HG03457 (cell line): ENCODE results near the gene PDE1C.
"Not testable (repeated sequence)": the region's sequence is repeated elsewhere in the genome, so short reads cannot be mapped to it uniquely, and the experiment has no call there.

ENCODE experiments used
- ATAC-seq: cut with Tn5 transposase; IDR thresholded peaks from one replicate; pipeline ENCODE4 v1.9.1; 2021; ENCODE audit warnings: moderate number of reproducible peaks; ENCODE audit not compliant: unreplicated experiment

Gene PDE1C

DNA sequence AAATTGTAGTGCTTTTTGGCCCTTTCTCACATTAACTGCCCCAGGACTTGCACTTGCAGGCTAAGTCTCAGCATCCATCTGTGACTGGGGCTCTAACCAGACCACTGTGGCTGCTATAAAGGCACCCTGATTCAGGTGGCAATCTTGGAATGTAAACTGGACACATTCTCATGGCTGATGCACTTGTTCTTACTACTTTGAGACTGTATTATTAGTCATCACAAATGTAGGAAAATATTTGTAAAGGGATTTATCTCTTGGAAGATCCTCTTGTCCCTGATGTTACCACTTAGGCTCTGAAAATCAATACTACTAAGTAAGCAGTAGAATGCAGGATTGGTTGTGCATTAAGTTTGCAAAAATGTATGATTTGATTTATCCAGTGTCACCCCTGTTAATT is 25.0 kb downstream of the PDE1C start:
- no peak for ATAC-seq

- no peak for ATAC-seq
These were observed 25.5 kb downstream of the PDE1C start for GRCh38 chr7:32044739-32045138.

- no peak for ATAC-seq
These were observed 26.5 kb downstream of the PDE1C start for GRCh38 chr7:32043688-32044087.

DNA sequence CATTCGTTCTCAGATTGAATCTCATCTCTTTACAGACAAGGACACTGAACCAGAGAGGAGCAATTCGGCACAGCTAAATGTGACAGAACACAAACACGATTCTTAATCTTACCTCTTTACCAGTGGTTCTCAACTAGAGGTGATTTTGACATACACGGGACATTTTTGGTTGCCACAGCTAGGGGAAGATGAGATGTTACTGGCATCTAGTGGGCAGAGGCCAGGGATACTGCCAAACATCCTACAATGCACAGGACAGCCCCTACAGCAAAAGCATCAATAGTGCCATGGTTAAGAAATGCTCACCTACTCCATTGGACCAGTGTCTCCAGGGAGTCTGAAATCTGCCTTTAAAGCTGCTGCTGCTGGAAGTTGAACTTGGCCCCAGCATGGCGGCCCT is 27.3 kb downstream of the PDE1C start:
- no peak for ATAC-seq

DNA sequence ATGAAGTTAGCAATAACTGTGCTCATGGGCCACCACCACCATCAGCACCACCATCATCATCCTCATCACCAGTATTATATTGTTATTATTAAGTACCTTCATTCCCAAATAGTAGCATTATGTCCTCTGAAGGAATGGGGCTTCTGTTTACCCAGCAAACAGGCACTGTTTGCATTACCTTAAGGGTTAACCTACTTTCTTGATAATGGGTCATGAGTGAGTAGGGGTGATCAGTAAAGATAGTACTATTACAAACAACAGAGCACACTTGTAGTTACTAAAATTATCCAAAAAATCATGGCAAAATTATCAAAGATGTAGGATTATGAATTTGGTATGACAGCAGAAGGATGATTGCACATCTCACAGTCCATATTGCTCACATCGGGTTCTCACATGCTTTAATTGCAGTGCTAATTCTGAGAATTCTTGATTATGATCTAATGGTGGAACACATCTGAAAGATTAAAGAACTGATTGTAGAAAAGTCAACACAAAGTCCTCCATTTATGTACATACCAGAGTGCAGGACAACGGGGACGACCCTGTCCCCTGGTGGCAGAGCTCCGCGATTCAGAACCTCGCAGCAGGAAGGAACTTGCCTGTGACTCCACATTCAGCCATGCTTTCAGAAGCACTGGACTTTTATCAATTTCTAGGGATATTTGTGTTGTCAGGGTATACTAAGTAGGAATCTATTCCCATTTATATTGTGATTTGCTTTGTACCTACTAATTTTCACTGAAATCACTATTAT is 31.0 kb downstream of the PDE1C start:
- ATAC-seq, result no peak

DNA sequence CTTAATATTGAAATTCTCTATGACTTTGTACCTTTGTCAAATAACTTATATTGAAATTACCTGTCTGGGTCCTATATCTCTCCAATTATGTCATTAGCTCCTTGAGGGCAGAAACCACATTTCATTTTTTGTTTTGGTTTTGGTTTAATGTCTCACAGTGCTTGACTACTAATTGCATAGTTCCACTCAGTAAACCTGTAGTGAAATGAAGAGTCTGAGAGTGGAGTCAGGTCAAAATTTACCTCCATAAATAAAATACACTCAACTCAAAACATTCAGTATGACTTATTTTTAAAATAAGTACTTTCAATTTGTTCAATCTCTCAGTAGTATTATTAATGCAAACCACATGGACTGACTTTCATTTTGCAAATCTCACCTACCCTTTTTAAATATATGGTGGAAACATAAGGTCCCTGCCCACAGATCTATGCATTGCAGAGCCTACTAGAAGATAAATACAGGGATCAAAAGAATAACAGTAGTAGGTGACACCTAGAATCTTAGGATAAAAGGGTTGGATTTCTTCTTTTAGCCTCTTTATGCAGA is 32.5 kb downstream of the PDE1C start:
- ATAC-seq, result peak; percentile 83

GRCh38 chr7:32036557-32036956 is 33.6 kb downstream of the PDE1C start:
- peak; percentile 42 for ATAC-seq

DNA sequence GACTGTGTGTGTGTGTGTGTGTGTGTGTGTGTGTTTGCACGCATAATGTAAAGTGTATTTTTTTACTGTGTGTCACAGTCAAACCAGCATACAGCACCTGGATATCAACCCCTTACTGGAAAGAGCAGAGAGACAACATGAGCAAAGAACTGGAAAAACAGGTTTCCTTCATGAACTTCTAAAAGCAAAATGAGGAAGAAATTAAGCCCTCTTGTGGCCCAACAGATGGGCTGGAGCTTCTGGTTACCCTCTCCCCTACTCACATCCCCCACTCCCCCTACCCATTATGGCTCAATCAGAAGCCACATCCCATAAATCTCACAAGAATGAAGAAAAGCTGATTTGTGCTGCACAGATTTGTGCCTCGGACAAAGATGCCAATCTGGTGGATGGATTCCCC is 36.2 kb downstream of the PDE1C start:
- ATAC-seq, result no peak

DNA sequence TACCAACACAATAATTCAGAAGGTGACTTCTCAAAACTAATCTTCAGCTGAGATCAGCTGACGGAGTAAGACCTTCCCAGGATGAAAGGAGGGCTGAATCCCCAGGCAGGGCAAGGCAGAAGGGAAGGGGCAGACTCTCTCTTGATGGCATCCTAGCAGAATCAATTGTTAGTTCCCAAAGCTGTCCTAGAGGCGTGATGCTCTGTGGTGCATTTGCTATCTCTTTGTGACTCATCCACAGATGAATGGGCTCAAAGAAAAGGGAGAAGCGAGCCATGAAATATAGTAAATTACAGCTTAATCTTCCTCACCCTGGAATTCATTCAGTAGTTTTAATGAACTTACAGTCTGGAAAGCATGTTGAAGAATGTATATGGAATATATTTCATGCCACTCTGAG is 37.2 kb downstream of the PDE1C start:
- ATAC-seq, result no peak

DNA sequence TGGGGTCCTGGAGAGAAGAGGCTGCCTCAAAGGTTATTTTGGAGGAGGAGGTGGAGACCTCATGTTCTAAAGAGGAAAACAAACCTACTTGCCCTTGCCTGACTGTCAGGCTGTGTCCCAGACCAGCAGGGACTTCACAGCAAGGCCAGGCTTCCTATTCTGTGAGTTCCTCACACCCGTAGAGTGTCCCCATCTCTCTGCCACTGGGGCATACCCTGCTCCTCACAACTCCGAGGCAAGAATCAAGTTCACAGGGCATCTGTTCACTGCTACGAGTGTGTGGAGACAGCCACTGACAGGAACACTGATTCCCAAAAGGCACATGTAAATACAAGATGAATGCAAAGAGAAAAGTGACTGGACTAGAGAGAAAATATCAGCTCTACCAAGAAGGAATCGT is 38.0 kb downstream of the PDE1C start:
- ATAC-seq, result no peak

DNA sequence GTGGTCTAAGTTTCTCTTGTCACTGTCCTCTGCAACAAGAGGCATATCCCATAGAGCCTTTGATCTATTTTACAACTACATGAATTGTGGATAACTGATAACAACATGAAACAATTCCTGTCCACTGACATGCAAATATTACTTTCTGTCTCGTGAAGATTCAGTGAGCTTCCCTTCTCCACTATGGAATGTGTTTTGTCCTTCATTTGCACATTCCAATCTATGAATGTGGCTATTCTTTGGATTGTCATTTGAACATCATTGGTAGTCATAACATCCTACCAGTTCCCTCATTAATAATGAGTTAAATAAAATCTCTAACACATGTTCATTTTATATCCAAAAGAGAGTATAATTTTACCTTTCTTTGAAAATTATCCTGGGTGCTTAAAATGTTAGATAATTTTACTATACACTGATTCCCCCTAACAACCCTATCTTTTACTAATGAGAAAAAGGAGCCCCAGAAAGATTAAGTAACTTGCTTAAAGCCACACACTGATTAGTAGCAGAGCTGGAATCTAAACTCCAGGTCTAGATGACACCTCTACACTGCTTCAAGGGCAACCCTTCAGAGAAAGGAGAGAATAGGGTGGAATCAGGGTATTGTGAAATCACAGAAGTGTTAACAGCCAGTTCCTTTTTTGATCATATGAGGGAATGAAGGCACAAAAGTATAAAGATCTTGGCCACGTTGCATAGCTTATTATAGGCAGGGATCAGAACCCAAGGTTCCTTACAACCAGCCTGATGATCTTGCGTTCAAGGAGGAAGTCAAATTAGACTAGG is 39.1 kb downstream of the PDE1C start:
- ATAC-seq, result no peak

DNA sequence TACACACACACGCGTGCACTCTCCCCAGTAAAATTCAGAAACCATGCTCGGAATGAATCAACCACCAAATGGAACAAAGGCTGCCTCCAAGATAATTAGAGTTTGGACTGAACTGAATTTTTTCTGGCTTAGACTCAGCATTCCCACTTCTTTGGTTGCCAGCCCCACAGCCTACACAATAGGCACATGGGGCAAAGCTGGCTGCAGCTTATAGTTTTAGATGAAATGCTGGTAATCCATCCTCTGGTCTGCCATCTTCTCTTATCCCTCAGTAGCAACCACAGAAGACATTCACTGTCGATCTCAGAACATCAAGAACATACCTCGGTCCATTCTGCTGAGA is 44.2 kb downstream of the PDE1C start:
- no peak for ATAC-seq

DNA sequence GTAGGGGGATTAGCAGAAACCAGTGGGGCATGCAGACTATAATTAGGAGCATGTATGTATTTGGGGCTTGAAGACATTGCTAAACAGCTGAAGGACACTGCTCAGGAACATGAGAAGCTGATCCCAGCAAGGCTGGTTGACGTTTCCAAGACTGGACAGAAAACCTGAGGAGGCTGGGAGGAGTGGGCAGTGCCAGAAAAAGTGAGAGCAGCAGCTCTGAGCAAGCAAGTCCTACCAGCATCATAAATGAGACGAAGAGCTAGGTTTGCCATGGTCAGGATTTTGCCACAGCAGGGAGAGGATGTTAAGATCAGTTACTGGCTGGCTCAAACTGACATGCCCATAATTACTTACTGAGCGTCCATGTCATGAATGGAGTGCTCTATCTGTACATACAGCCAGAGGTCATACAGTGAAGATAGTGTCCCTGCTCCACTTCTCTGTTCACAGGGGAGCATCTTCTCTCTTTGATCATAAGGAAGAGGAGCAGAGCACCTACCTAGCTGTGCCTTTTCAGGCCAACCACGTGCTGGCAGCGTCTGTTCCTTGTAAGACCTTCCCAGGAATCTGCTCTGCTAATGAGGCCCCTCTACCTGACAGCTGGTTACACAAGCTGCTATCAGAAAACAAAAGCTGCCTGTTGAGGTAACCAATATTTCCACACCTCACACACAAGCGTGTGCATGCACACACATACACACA is 44.7 kb downstream of the PDE1C start:
- ATAC-seq, result no peak

- ATAC-seq, result no peak
These were observed 46.8 kb downstream of the PDE1C start for GRCh38 chr7:32023376-32023775.

- ATAC-seq, result no peak
These were observed 47.2 kb downstream of the PDE1C start for GRCh38 chr7:32022966-32023365.

- no peak for ATAC-seq
These were observed 49.6 kb downstream of the PDE1C start for GRCh38 chr7:32020551-32021159.

- ATAC-seq, result no peak
These were observed 51.2 kb downstream of the PDE1C start for GRCh38 chr7:32018845-32019578.

DNA sequence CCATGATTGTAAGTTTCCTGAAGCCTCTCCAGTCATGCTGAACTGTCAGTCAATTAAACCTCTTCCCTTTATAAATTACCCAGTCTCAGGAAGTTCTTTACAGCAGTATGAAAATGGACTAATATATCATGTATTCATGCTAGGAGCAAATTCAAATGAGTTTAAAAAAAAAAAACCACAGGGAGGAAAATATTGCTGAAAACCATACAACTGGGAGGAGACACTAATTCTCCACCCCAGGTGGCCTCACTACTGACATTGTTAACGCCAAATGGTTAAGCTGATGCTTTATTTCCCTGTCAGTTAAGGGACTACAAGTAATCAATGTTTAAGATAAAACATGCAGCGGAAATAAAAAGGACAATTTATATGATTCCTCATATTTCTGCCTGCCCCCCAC is 55.1 kb downstream of the PDE1C start:
- no peak for ATAC-seq

- ATAC-seq, result not testable (repeated sequence)
These were observed 56.7 kb downstream of the PDE1C start for GRCh38 chr7:32013471-32013870.

GRCh38 chr7:32005577-32005976 is 64.6 kb downstream of the PDE1C start:
- no peak for ATAC-seq

GRCh38 chr7:32001948-32002347 is 68.3 kb downstream of the PDE1C start:
- no peak for ATAC-seq
